Subcutaneous adipose tissue (tissue), 4 donors: ENCODE data around the gene CLDN19. TPM values are rescaled to one million over a fixed set of nuclear protein-coding genes. Genes with fewer than 3 reads are reported as not detected.

Source experiments
- total RNA-seq, 4 donors: library from RNA; depleted of rRNA; stranded (reverse); fragments of >200 nt; gene quantifications; one replicate each; pipeline ENCODE4 v1.1.0, GENCODE V29; 2016
- TF ChIP-seq, protein P1 (sequence below): fragments of 450-650 bp; IDR thresholded peaks from one replicate; pipeline ENCODE4 v1.5.1; 2016; ENCODE audit warnings: low read depth, mild to moderate bottlenecking, control low read depth, antibody characterized with exemption, moderate library complexity

Gene CLDN19
- total RNA-seq, 4 donors from 2014 or later = not detected

DNA sequence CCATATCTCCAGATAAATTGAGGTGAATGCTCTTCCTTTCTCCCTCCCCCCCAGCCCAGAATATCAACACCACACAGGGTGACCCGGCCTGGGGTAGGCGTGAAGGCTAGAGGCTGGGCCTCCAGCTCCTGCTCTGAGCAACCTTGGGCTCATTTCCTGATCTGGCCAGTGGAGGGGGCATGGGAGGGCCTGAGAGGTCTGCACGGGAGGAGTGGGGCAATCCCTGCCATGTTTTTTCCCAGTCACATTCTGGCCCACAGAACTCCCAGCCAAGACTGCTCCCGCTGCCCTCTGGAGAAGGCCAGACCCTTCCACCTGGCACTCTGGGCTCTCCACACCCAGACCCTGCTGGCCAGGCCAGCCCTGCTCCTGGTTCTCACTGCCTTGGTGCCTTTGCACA, 3.9 kb downstream of the CLDN19 start:
- TF ChIP-seq, protein P1, sequence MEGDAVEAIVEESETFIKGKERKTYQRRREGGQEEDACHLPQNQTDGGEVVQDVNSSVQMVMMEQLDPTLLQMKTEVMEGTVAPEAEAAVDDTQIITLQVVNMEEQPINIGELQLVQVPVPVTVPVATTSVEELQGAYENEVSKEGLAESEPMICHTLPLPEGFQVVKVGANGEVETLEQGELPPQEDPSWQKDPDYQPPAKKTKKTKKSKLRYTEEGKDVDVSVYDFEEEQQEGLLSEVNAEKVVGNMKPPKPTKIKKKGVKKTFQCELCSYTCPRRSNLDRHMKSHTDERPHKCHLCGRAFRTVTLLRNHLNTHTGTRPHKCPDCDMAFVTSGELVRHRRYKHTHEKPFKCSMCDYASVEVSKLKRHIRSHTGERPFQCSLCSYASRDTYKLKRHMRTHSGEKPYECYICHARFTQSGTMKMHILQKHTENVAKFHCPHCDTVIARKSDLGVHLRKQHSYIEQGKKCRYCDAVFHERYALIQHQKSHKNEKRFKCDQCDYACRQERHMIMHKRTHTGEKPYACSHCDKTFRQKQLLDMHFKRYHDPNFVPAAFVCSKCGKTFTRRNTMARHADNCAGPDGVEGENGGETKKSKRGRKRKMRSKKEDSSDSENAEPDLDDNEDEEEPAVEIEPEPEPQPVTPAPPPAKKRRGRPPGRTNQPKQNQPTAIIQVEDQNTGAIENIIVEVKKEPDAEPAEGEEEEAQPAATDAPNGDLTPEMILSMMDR = no peak

DNA sequence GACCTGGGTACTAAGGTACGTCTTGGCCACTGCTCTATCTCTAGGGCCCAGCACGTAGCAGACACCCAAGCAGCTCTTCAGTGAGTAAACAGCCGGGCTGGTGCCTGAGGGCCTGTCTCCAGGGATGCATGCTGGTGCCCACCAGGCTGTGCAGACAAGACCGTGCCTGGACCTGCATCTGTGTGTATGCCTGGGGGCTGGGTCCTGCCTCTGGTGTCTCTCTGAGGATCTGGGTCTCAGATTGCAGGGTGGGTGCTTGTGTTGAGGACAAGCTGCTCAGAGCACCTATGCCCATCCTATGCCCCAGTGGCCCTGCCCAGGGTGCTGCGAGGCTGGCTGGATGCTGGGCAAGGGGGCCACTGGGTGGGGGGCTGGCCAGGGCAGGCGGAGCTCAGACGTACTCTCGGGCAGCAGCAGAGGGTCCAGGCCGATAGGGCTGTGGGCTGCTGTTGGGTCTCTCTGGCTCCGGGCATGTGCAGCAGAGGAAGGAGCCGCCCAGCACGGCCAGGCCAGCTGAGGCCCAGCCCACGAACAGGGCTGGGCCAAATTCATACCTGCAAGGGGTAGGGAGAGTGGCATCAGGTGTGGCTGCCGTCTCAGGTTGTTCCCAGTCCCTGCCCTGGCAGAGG, 4.4 kb downstream of the CLDN19 start:
- TF ChIP-seq, protein P1 = no peak

DNA sequence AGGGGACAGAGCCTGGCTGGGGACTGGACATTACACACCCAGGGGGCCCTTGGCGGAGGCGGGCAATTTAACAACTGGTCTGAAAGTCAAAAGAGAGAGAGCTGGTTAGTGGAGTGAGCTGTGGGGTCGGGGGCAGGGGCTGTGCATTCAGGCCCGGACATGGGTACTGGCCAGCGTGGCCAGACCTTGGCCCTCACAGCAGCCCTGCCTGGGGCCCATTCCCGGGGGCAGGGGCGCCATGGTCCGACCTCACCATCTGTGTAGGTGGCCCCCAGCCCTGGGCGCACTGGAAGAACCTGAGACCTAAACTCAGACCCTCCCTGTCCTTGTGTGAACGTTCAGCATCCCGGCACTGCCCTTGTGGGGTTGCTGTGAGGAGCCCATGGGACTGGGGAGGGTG, 5.0 kb downstream of the CLDN19 start:
- TF ChIP-seq, protein P1 = no peak

DNA sequence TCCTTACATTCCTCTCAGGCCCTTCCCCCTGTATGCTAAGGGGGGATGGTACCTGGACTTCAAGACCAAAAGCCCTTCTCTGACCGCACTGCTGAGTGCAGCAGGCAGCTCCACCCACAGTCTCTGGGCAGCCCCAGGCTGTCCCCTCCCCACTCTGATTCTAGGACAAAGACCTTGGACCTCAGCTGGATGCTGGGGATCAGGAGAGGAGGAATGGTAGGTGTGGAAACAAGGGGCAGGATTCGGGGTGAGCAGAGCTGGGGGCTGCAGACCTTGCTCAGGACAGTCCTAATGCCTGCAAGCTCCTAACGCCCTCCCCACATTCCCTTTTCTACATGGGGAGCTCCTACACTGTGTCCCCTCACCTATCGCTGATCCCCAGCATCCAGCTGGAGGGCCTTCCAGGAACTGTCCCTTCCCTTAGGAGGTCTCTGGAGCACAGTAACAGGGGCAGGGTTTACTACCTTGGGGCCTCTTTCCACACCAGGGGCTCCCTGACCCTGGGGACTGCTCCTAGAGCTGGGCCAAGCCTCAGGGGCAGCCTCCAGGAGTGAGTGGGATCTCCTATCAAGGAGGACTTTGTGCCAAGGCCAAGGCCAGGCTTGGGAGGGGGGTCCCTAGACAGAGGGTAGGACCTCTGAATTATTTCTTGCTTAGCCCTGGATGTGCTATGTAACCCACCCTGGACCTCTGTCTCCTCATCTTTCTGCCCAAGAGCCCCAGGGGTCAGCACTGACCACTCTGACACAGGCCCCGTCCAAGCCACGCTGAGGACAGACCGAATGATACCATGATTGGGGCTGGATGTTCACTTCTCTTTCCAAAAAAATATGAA, 5.6 kb downstream of the CLDN19 start:
- TF ChIP-seq, protein P1 = no peak

DNA sequence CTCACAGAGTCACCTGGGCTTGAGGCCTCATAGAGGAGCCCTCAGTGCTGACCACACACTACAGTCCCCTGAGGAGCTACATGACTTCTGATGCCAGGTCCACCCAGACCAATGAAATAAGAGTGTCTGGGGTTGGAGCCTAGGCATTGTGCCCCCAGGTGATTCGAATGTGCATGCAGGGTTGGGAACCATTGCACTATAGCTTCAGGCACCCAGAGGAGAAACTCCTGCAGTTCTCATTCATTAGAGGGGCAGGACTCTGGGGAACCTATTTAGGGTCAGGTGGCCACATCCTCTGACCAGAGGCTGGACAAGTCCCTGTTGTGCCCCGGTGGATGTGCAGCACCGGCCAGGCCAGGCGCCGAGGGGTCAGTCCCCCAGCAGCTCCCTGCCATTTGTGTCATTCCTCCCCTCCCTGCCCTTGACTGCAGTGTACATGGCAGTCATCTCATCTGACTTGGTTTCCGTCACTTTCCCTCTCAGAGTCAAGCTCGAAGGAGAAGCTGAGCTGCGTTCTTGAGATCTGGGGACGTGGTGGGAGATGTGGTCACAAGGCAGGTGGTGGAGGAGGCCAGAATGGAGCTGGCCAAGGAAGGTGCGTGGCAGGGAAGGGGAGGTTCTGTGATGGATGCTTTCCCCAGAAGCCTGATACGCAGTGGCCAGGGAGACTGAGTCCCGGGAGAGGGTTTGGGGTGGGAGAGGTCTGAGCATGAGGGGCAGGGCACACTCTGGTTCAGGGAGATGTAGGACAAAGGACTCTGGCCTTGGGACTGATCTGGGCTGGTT, 6.4 kb downstream of the CLDN19 start:
- TF ChIP-seq, protein P1 = no peak

DNA sequence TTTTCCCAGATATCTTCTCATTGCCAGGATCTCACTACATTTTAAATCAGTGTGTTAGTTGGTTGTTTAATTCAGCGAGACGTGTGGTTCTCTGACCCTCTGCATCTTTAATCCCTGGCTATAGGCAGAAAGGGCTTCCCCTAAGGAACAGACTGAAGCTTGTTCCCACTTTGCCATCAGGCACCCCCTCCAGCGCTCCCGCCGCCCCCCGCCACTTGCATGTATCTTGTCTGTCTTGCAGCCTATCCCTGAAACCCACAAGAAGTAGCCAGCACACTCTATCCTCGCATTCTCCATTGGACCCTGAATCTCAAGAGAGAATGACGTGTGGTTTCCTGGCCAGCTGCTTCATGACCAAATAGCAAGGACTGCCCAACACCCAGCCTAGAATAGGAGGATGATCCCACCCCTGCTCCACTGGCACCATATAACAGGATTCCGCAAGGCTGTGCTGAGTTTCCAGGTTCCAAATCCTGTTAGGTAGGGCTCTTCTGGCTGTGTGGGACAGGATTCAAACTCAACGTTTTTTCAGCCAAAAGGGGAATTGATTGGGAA, 7.8 kb downstream of the CLDN19 start:
- TF ChIP-seq, protein P1 = no peak
